SIG-M5 treated with dmso at 0.1 percent for 504 hours (cell line): ENCODE results near the gene FBXW4.

Experiments used
- DNase-seq: peaks from one replicate; lab custom pipeline; 2025; ENCODE audit not compliant: unreplicated experiment; lab: John Stamatoyannopoulos, UW

The FBXW4 gene

GRCh38 chr10:101569323-101569621 lies 125.7 kb downstream of the FBXW4 start:
- DNase-seq = no peak

- no peak for DNase-seq
Measured at GRCh38 chr10:101568054-101568745, 126.8 kb downstream of the FBXW4 start.

- no peak for DNase-seq
Measured at GRCh38 chr10:101567165-101568006, 127.6 kb downstream of the FBXW4 start.

- DNase-seq = no peak
Measured at GRCh38 chr10:101566333-101567164, 128.4 kb downstream of the FBXW4 start.

- DNase-seq = no peak
Measured at GRCh38 chr10:101565936-101566332, 129.0 kb downstream of the FBXW4 start.

- no peak for DNase-seq
Measured at GRCh38 chr10:101565370-101565900, 129.5 kb downstream of the FBXW4 start.

- DNase-seq = no peak
Measured at GRCh38 chr10:101564490-101564991, 130.4 kb downstream of the FBXW4 start.

GRCh38 chr10:101563497-101564040 lies 131.4 kb downstream of the FBXW4 start:
- DNase-seq = no peak

GRCh38 chr10:101563007-101563406 lies 132.0 kb downstream of the FBXW4 start:
- no peak for DNase-seq

GRCh38 chr10:101562231-101562630 lies 132.7 kb downstream of the FBXW4 start:
- no peak for DNase-seq

GRCh38 chr10:101561068-101561915 lies 133.7 kb downstream of the FBXW4 start:
- no peak for DNase-seq
